ENCODE results near the gene ELMO1. TPM values are rescaled to one million over a fixed set of nuclear protein-coding genes. Genes with fewer than 3 reads are reported as not detected.

ELMO1 gene
- total RNA-seq, 1 donor from 2014 or later: 112 TPM

DNA sequence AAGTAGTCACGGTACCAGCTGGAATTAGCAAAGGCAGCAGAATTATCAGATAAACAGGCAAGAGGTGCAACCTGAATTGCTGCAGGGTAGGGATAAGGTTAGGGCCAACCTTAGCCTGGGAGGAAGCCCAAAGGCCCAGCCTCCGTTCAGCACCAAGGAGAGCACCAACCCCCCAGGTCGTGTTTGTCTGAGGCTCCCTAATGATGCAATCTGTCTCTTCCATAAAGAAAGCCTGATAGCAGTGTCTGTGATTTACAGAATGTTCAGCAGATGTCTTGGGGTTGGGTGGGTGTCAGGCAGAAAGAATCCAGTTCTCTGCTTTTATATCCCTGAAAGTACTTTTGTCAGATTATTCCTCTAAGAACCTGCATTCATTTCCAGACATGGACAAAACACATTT, 396.0 kb downstream of the ELMO1 start:
- no peak overlapping the region for H3K27ac Mint-ChIP-seq
- no peak overlapping the region for H3K4me3 Mint-ChIP-seq (ENCODE audit: low read depth)
- no peaks in the 10 kb centered on the region for H3K27me3 Mint-ChIP-seq (ENCODE audit: low read depth)
- no peak for DNase-seq (ENCODE audit: low spot score)
- no peaks in the 10 kb centered on the region for H3K9me3 Mint-ChIP-seq
- intact Hi-C loops (cut with micrococcal nuclease): no loop called here
- H3K4me1 Mint-ChIP-seq (ENCODE audit: low read depth): peaks cover 3% of the 10 kb centered on the region
- H3K36me3 Mint-ChIP-seq (ENCODE audit: low read depth): peaks cover 26% of the 10 kb centered on the region

DNA sequence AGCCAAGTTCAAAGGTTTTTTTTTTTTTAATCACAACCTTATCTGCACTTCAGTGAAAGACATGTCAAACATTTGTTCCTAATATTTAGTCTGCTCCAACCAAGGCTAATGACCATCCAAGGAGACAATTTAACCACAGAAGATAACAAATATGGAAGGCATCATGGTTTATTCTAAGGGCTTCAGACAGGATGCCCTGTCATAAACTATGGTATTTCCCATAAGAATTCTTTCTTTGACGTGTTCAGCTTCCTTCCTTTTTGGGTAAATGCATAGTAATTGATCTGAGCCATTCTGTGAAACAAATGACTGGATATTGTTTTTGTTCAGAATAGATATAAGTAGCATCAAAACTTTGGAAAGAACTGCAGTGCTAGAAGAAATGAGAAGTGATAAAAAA, 397.9 kb downstream of the ELMO1 start:
- Mint-ChIP-seq H3K36me3 (ENCODE audit: low read depth) (peaks cover 19% of the 10 kb centered on the region), H3K4me1 (ENCODE audit: low read depth) (peaks cover 11% of the 10 kb centered on the region), H3K4me3 (ENCODE audit: low read depth) (no peak overlapping the region), H3K9me3 (no peaks in the 10 kb centered on the region), H3K27ac (no peak overlapping the region), H3K27me3 (ENCODE audit: low read depth) (no peaks in the 10 kb centered on the region)
- no peak for DNase-seq (ENCODE audit: low spot score)
- intact Hi-C loops (cut with micrococcal nuclease): no loop called here

DNA sequence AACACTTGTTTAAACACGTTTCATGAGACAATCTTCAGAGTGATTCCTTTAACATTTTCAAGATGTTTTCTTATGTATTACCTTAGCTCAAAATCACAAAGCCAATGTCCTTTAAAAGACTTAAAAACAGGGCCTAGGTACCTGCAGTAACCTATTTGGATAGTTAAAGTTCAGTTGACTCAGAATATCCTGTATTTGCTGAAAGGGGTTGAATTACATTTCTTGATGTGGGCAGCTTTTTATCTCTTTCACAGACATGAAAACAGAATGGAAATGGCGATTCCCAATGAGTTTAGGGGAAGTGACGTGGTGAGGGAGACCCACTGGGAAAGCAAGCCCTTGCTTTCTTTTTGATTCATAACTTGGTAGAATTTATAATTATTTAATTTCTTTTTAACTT, 400.0 kb downstream of the ELMO1 start:
- Mint-ChIP-seq H3K27me3 (ENCODE audit: low read depth) (no peaks in the 10 kb centered on the region), H3K27ac (no peak overlapping the region), H3K9me3 (no peaks in the 10 kb centered on the region), H3K36me3 (ENCODE audit: low read depth) (peaks cover 11% of the 10 kb centered on the region), H3K4me1 (ENCODE audit: low read depth) (peaks cover 14% of the 10 kb centered on the region), H3K4me3 (ENCODE audit: low read depth) (no peak overlapping the region)
- no peak for DNase-seq (ENCODE audit: low spot score)
- intact Hi-C loops (cut with micrococcal nuclease): no loop called here

DNA sequence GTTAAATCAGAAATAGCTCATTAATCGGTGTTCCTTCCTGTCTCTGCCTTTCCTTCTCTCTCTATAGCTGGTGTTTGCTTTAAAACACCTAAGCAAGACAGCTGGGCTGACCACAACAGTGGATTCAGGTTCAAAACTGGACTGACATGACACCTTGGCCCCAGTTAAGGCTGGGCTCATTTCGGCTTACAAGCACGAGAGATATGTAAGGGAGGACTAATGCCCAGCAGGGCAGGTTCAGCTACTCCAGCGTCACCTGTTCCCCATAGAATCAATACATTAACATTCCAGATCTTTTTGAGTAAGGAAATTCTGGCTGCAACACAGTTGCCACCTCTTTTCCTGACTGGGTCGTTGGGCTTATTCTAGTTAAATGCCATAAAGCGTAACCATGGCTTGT, 401.4 kb downstream of the ELMO1 start:
- Mint-ChIP-seq H3K27me3 (ENCODE audit: low read depth) (no peaks in the 10 kb centered on the region), H3K4me3 (ENCODE audit: low read depth) (no peak overlapping the region), H3K4me1 (ENCODE audit: low read depth) (peaks cover 14% of the 10 kb centered on the region), H3K27ac (no peak overlapping the region), H3K36me3 (ENCODE audit: low read depth) (peaks cover 11% of the 10 kb centered on the region), H3K9me3 (no peaks in the 10 kb centered on the region)
- intact Hi-C loops (cut with micrococcal nuclease): no loop called here
- DNase-seq (ENCODE audit: low spot score): no peak

DNA sequence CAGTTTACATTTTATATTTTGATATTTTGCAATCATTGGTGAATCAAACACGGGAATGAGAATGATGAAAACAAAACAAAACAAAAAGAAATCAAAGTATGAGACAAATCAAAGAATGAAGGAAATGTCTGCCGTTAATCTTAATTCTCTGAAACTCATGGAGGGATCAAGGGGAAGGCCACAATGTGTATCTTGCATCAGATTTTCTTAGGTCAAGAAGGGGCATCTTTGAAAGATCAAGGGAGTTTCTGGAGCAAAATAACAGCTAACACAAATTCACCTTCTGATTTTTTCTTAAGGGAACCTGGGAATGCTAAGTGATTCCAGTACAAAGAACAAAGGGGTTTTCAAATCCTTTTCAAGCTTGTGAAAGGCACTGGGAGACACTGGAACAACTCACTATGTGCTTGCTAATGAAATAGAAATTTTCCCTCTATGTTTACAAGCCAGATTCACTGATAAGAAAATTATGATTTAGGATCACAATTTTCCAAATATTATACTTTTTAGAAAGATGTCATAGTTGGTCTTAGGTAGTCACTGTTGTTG, 402.1 kb downstream of the ELMO1 start:
- no peaks in the 10 kb centered on the region for H3K9me3 Mint-ChIP-seq
- intact Hi-C loops (cut with micrococcal nuclease): no loop called here
- no peak overlapping the region for H3K4me3 Mint-ChIP-seq (ENCODE audit: low read depth)
- no peak overlapping the region for H3K27ac Mint-ChIP-seq
- H3K4me1 Mint-ChIP-seq (ENCODE audit: low read depth): peaks cover 14% of the 10 kb centered on the region
- peaks cover 12% of the 10 kb centered on the region for H3K36me3 Mint-ChIP-seq (ENCODE audit: low read depth)
- DNase-seq (ENCODE audit: low spot score): no peak
- no peaks in the 10 kb centered on the region for H3K27me3 Mint-ChIP-seq (ENCODE audit: low read depth)

DNA sequence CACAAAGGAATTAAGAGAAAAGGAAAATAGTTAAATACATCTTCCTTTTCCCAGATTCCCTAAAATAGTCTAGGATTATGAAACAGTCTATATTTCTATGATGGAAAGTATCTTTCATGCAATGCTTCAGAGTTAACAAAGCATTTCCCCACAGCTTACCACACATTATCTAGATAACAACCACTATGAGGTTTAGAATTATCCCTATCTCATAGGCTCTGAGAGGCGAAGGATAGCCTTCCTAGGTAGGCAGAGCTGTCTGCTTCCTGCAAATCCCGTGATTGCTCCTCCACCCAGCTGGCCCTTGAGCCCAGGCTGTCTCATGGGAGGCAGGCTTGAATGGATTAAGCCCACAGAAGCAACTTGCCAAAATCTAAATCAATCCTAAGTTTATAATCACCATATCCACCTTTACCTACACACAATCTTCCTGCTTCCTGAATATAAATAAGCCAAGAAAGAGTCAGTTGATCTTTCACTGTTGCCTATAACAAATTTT, 402.9 kb downstream of the ELMO1 start:
- Mint-ChIP-seq H3K36me3 (ENCODE audit: low read depth) (peaks cover 15% of the 10 kb centered on the region), H3K9me3 (no peaks in the 10 kb centered on the region), H3K27ac (no peak overlapping the region), H3K27me3 (ENCODE audit: low read depth) (no peaks in the 10 kb centered on the region), H3K4me1 (ENCODE audit: low read depth) (peaks cover 12% of the 10 kb centered on the region), H3K4me3 (ENCODE audit: low read depth) (no peak overlapping the region)
- intact Hi-C loops (cut with micrococcal nuclease): no loop called here
- no peak for DNase-seq (ENCODE audit: low spot score)

DNA sequence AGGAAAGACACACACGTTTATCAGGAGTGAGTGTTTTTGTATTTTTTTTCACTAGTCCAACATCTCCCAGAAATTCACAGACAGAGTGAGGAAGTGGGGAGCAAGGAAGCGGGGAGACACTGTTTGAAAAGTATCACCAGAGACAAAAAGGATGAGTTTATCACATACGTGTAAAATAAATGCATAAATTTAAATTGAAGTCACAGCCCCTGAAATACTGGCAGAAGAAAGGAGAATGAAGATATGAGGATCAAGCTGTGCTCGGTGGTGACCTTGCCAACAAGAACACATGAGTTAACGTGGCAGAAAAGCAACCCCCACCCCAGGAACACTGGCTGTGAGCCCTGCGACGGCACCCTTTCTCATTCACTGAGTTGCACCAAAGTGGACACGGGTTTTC, 407.2 kb downstream of the ELMO1 start:
- intact Hi-C loops (cut with micrococcal nuclease): no loop called here
- Mint-ChIP-seq H3K36me3 (ENCODE audit: low read depth) (peaks cover 32% of the 10 kb centered on the region), H3K27me3 (ENCODE audit: low read depth) (no peaks in the 10 kb centered on the region), H3K9me3 (peaks cover 18% of the 10 kb centered on the region), H3K4me1 (ENCODE audit: low read depth) (peaks cover 9% of the 10 kb centered on the region), H3K27ac (no peak overlapping the region), H3K4me3 (ENCODE audit: low read depth) (no peak overlapping the region)
- DNase-seq (ENCODE audit: low spot score): no peak

DNA sequence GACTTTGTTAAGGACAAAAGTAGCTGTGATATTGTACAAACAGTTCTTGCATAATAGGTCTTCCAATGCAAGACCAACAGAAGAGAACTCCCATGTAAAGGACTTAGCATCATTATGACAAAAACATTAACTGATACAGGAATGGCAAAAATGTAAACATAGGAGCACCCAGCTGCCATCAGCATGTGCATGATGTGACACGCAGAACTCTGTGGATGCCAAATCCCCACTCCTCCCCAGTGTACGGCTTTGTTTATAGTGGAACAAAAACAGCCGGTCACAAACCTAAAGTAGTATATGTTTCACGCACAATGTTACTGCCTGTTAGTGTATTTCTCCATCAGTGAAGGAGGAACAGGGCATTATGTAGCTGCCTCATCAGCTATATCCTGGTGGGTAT, 408.3 kb downstream of the ELMO1 start:
- peaks cover 18% of the 10 kb centered on the region for H3K9me3 Mint-ChIP-seq
- DNase-seq (ENCODE audit: low spot score): no peak
- no peaks in the 10 kb centered on the region for H3K27me3 Mint-ChIP-seq (ENCODE audit: low read depth)
- H3K4me1 Mint-ChIP-seq (ENCODE audit: low read depth): peaks cover 2% of the 10 kb centered on the region
- H3K27ac Mint-ChIP-seq: no peak overlapping the region
- no peak overlapping the region for H3K4me3 Mint-ChIP-seq (ENCODE audit: low read depth)
- intact Hi-C loops (cut with micrococcal nuclease): no loop called here
- peaks cover 32% of the 10 kb centered on the region for H3K36me3 Mint-ChIP-seq (ENCODE audit: low read depth)

DNA sequence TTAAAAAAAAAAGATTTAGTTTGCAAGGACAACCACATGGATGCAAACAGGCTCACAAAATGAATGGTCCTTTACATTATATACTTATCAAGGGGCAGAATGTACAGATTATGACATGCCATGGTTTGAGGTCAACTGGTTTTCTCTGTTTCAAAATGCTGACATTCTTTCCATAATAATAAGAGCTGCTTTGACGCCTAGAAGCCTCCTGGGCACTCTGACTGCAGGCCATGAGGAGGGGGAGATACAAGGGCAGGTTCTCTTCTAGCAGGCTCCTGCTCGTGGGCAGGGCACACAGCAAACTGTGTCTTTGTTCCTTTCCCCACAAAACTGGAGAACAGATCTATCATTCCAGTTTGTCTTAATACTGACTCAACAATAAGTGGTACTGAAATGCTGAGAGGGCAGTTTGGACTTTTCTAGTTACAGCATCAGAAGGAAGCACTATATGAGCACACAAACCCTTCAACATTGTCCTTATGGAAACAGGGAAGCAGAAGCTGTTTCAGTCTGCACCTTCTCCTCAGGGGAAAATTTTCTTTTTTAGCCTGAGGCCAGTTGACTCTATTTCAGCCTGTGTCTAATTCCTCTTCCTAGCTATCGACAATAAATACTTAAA, 409.4 kb downstream of the ELMO1 start:
- DNase-seq (ENCODE audit: low spot score): no peak
- H3K27me3 Mint-ChIP-seq (ENCODE audit: low read depth): no peaks in the 10 kb centered on the region
- no peak overlapping the region for H3K27ac Mint-ChIP-seq
- peaks cover 32% of the 10 kb centered on the region for H3K36me3 Mint-ChIP-seq (ENCODE audit: low read depth)
- intact Hi-C loops (cut with micrococcal nuclease): no loop called here
- peaks cover 2% of the 10 kb centered on the region for H3K4me1 Mint-ChIP-seq (ENCODE audit: low read depth)
- no peak overlapping the region for H3K4me3 Mint-ChIP-seq (ENCODE audit: low read depth)
- peaks cover 18% of the 10 kb centered on the region for H3K9me3 Mint-ChIP-seq

DNA sequence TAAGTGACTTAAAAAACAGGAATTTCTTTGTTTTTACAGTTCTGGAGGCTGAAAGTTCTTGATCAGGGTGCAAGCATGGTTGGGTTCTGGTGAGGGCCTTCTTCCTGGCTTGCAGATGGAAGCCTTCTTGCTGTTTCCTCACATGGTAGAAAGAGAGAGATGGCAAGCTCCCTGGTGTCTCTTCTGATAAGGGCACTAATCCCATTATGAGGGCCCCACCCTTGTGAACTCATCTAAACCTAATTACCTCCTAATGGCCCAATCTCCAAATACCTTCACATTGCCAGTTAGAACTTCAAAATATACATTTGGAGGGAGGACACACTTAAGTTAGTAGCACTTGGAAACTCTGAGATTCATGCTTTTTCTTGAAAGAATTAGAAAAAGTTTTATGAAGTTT, 410.0 kb downstream of the ELMO1 start:
- DNase-seq (ENCODE audit: low spot score): no peak
- Mint-ChIP-seq H3K36me3 (ENCODE audit: low read depth) (peaks cover 32% of the 10 kb centered on the region), H3K9me3 (peaks cover 18% of the 10 kb centered on the region), H3K27me3 (ENCODE audit: low read depth) (no peaks in the 10 kb centered on the region), H3K27ac (no peak overlapping the region), H3K4me3 (ENCODE audit: low read depth) (no peak overlapping the region), H3K4me1 (ENCODE audit: low read depth) (peaks cover 2% of the 10 kb centered on the region)
- intact Hi-C loops (cut with micrococcal nuclease): no loop called here

DNA sequence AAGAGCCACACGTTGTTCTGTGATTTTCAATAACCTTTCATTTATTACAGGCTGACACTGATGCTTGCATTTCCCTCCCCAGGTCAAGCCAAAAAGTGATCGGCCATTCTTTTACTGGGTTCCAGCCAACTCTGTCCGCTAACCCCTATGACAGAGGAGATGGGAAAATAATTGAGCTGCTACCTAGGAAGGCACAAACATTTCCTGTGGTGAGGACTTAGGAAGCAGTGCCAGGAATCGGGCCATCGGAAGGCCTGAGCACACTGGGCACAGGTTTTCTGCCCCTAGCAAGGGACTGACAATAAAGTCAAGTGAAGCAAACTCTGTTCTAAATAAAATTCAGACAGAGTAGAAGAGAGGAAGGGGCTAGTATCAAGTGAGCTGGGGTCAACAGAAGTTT, 411.4 kb downstream of the ELMO1 start:
- intact Hi-C loops (cut with micrococcal nuclease): no loop called here
- H3K27me3 Mint-ChIP-seq (ENCODE audit: low read depth): no peaks in the 10 kb centered on the region
- H3K9me3 Mint-ChIP-seq: peaks cover 18% of the 10 kb centered on the region
- DNase-seq (ENCODE audit: low spot score): no peak
- H3K4me1 Mint-ChIP-seq (ENCODE audit: low read depth): peaks cover 9% of the 10 kb centered on the region
- H3K27ac Mint-ChIP-seq: no peak overlapping the region
- H3K36me3 Mint-ChIP-seq (ENCODE audit: low read depth): peaks cover 40% of the 10 kb centered on the region
- H3K4me3 Mint-ChIP-seq (ENCODE audit: low read depth): no peak overlapping the region

DNA sequence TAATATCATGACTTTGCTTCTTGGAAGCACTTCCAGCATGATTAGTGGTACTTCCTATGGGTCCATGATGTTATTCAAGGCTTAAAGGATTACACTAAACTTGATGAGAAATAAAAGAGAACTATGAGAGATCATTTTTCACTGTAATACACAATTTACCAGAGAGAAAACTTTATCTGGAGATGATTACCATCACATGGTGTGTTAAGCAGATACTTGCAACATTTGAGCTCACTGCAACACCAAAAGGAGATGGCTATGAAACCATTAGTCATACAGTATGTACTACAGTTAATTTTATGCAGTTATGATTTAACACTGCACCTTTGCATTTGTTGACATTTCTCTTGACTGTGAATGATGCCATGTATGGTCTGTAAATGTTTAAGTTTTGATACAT, 413.0 kb downstream of the ELMO1 start:
- Mint-ChIP-seq H3K4me3 (ENCODE audit: low read depth) (no peak overlapping the region), H3K4me1 (ENCODE audit: low read depth) (peaks cover 25% of the 10 kb centered on the region), H3K9me3 (peaks cover 18% of the 10 kb centered on the region), H3K27me3 (ENCODE audit: low read depth) (no peaks in the 10 kb centered on the region), H3K36me3 (ENCODE audit: low read depth) (peaks cover 45% of the 10 kb centered on the region), H3K27ac (no peak overlapping the region)
- DNase-seq (ENCODE audit: low spot score): no peak
- intact Hi-C loops (cut with micrococcal nuclease): no loop called here

DNA sequence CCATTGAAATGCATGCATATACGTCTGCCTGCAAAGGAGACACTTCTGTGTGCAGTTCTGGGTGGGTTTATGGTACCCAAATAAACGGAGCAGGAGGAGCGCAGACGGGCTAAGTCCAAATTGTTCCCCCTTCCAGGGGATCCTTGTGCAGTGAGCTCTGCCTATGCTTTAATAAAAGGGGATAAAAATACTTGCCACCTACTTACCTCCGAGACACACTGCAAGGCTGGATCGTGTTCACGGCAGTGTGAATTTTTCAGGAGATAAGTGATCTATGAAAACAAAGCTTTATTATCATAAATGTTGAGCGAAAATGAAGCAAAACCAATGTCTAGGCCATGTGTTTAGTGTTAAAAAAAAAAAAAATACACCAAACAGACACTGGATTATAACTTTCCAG, 415.5 kb downstream of the ELMO1 start:
- intact Hi-C loops (cut with micrococcal nuclease): loop anchor here (2.0 to 5.0 kb wide), 2 partner anchors 32 to 154 kb away; no protein-coding TSS in a partner anchor
- no peak overlapping the region for H3K27ac Mint-ChIP-seq

More for the DNA sequence above, 415.5 kb downstream of the ELMO1 start:
- DNase-seq (ENCODE audit: low spot score): no peak
- H3K9me3 Mint-ChIP-seq: peaks cover 5% of the 10 kb centered on the region
- H3K36me3 Mint-ChIP-seq (ENCODE audit: low read depth): peaks cover 31% of the 10 kb centered on the region
- no peaks in the 10 kb centered on the region for H3K27me3 Mint-ChIP-seq (ENCODE audit: low read depth)
- H3K4me3 Mint-ChIP-seq (ENCODE audit: low read depth): no peak overlapping the region
- peaks cover 43% of the 10 kb centered on the region for H3K4me1 Mint-ChIP-seq (ENCODE audit: low read depth)
